IPS DF 19.7 (cell line): Measurements from ENCODE around the gene POLR3E.
A peak's percentile ranks its signal among the peaks of the same experiment; 100 is the strongest.
"Not testable (repeated sequence)": the region's sequence is repeated elsewhere in the genome, so short reads cannot be mapped to it uniquely, and the experiment has no call there.

Experiments
- DNase-seq: peaks from one replicate; pipeline ENCODE4 v3.0.0-alpha.2; 2013; ENCODE audit warnings: low read depth, low spot score

POLR3E gene

DNA sequence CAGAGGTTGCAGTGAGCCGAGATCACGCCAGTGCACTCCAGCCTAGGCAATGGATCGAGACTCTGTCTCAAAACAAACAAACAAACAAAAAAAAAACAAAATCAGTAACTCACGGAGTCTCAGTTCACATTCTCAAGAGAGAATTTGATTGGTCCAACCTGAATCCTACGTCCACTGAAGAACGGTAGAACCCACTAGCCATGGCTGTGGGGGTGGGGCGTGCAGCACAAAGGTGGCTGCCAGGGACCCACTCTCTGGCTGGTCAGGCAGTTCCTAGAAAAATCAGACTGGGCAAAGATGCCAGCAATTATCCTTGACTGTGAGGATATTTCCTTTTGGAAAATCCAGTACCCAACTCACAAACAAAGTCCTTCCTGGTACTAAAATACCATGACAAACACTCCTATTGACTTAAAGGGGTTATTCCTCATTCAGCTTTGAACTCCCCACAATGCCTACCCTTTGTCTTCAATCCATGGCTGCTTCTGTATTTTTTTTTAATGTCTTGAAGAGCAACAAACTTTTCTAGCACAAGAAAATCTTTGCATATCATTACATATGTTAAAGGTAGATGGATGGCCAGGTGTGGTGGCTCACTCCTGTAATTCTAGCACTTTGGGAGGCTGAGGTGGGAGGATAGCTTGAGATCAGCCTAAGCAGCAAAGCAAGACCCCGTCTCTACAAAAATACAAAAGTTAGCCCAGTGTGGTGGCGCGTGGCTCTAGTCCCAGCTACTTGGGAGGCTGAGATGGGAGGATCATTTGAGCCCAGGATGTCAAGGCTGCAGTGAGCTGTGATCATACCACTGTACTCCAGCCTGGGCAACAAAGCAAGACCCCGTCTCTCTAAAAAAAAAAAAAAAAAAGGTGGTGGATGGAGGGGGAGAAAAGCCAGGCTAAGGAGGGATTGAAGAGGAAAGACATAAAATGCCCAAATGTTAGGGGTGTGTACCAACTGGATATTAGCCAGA lies 3.8 kb upstream of the POLR3E start:
- no peak for DNase-seq

DNA sequence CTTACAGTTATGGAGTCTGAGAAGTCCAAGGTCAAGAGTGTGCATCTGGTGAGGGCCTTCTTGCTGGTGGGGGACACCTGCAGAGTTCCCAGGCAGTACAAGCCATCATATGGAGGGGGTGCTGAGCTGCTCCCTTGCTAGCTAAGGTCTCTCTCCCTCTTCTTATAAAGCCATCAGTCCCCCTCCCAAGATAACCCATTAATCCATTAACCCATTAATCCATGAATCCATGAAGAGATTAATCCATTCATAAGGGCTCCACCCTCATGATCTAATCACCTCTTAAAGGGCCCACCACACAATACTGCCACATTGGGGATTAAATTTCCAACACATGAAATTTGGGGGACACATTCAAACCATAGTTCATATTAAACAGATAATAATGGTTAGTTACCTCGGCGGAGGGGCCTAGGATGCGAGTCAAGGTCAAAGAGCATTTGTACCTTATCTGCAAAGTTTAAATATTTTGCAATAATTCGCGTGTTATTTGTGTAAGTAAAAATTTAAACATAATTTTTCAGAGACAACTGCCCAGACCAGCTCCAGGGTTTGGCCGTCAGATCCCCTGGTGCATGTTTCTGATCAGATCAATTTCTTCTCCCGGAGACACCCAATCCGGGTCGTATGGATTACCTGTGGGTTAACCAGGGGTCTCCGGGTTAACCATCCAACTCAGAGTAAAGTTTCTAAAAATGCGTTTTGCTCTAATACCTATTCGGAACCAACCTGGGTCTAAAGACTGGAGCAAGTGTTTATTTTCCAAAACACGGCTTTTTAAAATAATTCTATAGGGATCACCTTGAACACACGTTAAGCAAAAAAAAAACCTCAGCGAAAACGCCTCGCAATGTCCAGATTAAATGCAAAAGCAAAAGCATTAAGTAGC lies 740 bp upstream of the POLR3E start:
- DNase-seq: no peak

DNA sequence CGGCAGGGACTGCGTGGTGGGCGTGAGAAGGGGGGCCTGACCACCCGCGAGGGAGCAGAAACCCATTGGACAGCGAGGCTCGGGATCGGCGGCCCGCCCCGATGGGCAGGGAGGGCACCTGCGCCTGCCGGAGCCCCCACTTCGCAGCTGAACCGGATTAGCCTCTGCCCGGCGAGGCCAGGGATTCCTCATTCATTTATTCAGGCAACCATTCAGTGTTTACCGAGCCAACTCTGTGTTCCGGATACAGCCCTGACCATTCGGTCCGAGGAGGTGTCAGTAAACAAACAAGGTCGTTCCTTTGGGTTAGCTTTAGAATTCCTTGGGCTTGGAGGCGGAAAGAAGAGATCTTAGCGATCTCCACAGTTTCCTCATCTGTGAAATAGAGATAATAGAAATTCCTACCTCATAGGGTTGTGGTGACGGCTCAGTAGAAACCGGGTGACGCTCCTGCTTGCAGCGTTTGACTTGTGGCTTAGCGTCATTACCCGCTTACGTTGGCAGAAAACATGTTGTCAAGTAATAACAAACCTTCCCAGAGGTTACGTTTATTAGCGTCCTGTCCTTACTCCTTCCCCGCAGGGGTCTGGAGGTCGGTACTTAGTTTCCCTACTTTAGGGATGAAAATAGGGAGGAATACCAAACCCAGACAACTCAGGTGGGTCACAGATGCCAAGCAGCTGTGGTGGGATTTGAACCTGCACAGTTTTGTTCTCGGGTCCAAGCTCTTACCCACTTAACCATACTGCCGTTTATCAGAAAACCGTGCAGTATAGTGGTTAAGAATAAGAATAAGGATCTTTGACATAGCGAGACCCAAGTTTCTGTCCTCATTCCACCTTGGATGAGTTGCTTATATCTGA lies 893 bp downstream of the POLR3E start:
- DNase-seq: peak; percentile 71

DNA sequence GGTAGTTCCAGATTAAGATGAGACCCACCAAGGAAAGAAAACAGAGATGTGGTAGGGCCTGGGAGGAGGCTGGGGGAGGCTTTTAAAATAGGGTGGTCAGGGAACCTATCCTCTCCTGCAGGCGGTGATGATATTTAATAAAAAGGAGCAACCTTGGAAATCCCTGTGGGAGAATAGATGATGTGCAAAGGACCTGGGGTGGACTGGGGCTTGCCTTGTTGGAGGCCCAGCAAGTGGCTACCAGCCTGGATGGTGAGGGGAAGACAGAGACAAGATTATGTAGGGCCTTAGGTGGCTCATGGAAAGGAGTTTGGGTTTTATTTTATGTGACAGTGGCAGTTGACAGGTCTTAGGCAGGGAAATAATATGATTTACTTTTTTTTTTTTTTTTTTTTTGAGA lies 1.8 kb downstream of the POLR3E start:
- DNase-seq: no peak

DNA sequence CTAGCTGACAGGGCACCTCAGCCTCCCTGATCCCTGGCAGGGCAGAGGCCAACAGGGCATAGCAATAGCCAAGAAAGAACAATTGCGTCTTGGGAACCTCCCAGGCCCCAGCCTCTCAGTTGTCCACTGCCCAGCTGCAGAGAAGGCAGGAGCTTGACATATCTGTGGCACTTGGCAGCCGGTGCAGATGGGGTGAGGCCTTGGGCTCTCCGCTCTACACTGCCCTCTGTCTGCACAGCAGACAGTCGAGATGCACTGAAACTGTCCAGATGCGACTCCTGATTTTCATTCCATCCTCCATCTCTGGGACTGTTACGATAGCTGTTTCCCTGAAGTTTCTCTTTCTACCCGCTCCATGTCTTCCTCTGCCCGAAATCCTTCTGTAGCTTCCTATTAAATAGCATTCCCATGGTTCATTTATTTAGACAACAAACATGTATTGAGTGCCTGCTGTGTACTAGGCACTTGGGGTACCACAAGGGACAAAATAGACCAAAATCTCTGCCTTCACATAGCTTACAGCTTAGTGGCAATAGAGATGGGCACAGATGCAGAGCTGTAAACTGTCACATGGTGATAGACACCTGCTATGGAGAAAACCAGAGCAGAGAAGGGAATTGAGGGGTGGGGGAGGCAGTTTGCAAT lies 3.3 kb downstream of the POLR3E start:
- DNase-seq: no peak

DNA sequence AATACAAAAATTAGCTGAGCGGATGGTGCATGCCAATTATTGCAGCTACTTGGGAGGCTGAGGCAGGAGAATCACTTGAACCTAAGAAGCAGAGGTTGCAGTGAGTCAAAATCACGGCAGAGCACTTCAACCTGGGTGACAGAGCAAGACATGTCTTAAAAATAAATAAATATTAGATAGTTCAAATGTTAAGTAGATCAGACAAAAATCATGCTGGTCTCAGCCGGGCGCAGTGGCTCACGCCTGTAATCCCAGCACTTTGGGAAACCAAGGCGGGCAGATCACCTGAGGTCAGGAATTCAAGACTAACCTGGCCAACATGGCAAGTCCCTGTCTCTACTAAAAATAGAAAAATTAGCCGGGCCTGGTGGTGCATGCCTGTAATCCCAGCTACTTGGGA lies 4.2 kb downstream of the POLR3E start:
- not testable (repeated sequence) for DNase-seq

GRCh38 chr16:22302776-22303363 lies 5.7 kb downstream of the POLR3E start:
- DNase-seq: no peak

- DNase-seq: no peak
Observed at GRCh38 chr16:22304411-22304810, 7.2 kb downstream of the POLR3E start.

DNA sequence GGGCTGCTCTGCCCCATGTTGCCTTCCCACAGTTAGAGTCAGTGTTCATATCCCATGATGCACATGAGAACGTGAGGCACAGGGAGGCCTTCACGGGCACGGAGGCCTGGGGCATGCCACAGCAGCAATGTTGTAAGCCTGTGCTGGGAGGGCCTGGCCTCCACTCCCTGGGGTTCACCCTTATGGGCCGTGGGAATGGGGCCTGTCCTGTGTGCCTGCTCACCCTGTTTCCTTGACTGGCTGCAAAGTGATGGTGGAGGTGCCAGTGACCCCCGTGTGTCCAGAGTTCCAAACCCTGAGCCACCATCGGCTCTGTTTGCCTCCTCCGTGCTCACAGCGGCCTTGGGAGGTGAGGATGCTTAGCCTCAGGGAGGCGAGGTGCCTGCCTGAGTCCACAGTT lies 9.6 kb downstream of the POLR3E start:
- DNase-seq: no peak

DNA sequence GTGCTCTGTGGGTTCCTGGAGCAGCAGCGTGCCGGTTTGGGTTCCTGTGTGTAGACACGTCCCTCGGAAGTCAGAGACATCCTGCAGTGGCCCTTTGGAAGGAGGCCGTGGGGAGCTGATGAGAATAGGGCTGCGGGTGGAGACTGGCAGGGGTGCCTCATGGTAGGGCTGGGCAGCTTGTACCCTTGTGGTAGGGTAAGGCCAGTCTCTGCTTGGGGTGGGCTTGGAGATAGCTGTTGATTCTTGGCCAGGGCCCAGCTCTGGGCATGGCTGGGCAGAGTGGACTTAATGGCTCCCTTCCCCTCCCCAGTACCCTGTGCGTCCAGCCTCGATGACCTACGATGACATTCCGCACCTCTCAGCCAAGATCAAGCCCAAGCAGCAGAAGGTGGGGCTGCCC lies 10.6 kb downstream of the POLR3E start:
- DNase-seq: no peak

DNA sequence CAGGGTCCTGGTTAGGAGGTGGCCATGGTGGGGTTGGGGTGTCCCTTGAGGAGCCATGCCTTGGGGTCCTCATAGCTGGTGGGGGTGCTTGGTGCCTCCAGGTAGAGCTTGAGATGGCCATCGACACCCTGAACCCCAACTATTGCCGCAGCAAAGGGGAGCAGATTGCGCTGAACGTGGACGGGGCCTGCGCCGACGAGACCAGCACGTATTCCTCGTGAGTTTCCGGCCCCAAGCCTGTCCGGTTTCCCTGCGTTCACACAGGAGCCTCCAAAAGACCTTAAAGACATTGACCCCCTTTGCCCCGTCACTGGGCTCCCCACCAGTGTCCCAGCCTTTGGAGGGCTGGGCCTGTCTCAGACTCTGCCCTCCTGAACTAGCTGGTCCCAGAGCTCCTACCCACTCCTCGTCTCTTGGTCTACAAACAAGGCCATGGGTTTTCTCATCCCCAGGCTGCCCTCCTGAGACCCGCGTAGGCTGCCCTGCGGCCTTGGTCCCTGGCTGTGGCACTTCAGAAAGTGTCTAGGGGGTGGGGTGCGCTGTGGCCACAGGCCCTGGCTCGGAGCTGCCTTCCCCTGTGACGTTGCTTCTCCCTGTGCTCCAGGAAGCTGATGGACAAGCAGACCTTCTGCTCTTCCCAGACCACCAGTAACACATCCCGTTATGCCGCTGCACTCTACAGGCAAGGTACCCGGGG lies 11.8 kb downstream of the POLR3E start:
- no peak for DNase-seq

DNA sequence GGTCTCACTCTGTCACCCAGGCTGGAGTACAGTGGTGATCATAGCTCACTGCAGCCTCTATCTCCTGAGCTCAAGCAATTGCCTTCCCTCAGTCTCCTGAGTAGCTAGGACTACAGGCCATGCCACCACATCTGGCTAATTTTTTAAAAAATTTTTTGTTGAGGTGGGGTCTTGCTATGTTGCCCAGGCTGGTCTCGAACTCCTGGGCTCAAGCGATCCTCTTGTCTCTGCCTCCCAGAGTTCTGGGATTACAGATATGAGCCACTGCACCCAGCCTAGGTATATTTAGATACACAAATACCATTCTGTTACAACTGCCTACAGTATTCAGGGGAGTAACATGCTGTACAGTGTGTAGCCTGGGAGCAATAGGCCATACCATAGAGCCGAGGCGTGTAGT lies 14.3 kb downstream of the POLR3E start:
- no peak for DNase-seq

DNA sequence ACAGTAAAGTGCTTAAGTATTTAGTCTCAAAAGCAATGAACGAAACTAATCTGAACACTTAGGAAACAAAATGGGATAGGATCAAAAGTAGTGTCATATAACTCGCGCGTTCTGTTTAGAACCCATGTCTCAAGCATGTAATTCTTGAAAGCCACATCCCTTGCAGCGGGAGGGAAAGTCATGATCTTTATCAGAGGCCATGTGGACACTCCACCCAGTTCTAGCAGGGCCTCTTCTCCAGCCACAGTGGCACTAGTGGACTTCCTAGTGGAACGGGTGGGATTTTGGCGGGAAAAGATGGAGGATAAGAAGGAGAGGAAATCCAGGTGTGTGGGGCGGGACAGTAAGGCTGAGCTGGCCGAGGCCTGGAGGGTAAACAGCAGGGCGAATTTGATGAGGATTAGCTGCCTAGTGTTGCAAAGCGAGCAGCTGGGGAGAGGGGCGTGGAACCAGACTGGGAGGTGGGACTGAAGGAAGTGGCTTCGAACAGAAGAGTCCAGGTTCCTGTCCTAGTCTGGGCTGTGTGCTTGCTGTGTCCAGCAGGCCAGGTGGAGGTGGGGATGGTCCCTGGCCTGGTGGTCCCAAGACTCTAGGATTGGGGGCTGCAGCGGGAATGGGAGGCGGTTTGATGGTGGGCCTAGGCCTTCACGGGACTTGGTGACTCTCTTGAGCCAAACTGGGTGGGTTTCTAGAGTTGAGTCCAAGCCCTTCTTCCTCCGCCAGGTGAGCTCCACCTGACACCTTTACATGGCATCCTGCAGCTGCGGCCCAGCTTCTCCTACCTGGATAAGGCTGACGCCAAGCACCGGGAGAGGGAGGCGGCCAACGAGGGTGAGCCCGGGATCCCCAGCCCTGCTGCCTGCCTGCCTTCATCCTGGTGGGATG lies 15.9 kb downstream of the POLR3E start:
- DNase-seq: no peak

DNA sequence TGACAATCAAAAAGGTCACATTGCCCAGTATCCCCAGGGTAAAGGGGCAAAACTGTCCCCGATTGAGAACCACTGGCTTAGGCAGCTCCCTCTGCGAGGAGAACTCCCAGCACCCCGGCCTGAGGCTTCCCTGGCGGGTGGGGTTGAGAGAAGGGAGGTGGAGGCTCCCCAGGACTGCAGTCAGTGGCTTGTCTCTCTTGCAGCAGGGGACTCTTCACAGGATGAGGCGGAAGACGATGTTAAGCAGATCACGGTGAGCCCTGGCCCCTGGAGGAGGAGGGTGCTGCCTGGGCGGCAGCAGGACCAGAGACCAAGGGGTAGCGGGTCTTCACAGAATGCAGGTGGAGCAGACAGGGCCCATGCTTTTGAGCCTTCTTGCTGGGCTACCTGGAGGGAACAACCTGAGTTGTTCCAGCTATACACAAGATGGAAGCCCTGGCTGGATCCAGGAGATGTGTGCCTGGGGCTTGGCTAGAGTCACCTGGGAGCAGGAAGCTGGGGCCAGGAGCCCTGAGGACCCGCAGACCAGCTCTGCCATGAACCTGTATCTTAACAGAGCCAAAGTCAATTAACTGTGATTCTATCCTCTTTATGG lies 16.8 kb downstream of the POLR3E start:
- no peak for DNase-seq

- no peak for DNase-seq
Observed at GRCh38 chr16:22314661-22315626, 17.7 kb downstream of the POLR3E start.

GRCh38 chr16:22315979-22316378 lies 18.8 kb downstream of the POLR3E start:
- no peak for DNase-seq

DNA sequence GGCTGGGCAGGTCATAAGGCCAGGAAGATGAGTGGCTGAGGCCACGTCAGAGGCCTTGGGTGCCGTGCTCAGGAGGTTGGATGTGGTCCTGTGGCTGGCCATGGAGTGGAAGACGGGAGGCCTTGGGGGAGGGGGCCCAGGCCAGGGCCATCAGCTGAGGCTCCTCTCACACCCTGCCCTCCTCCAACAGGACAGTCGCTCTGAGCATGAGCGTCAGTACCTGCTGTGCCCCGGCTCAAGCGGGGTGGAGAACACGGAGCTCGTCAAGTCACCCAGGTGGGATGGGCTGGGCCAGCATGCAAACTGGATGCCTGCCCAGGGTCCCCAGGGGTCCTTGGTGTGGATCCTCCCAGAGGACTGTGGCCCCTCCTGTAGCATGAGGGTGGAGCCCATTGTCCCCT lies 19.2 kb downstream of the POLR3E start:
- DNase-seq: no peak
